Measurements from ENCODE around the gene ATP1B2. TPM values are rescaled to one million over a fixed set of nuclear protein-coding genes. Genes with fewer than 3 reads are reported as not detected.
A peak's percentile ranks its signal among the peaks of the same experiment; 100 is the strongest.

The ATP1B2 gene
- total and polyA plus RNA-seq, 9 of the 15 experiments (the other 6 are each of a cell fraction or from before 2014, with no cell fraction given), result 0.23 to 6.0 (median 0.99) TPM

- no peak for TF ChIP-seq ILF3 (IDR thresholded peaks at IDR 0.05; ENCODE audit: borderline replicate concordance)
- TF ChIP-seq ZNF395 (CRISPR knock-in tag; IDR thresholded peaks at IDR 0.05), result no peak
- TF ChIP-seq ESRRB (CRISPR knock-in tag; IDR thresholded peaks at IDR 0.05; ENCODE audit: borderline replicate concordance), result no peak
- TF ChIP-seq PHF8 (IDR thresholded peaks at IDR 0.05; ENCODE audit: borderline replicate concordance, low read length), result peak; percentile 67
- TF ChIP-seq HNRNPK (IDR thresholded peaks at IDR 0.05; ENCODE audit: low read depth, low read length, poor library complexity, severe bottlenecking), result no peak
- peak; percentile 72 for TF ChIP-seq L3MBTL2 (IDR thresholded peaks at IDR 0.05)
- TF ChIP-seq ZNF384 (IDR thresholded peaks at IDR 0.05; ENCODE audit: low read depth, low read length), result no peak
- no peak for TF ChIP-seq ATF7 (IDR thresholded peaks at IDR 0.05)
- no peak for TF ChIP-seq ZNF589 (CRISPR knock-in tag; IDR thresholded peaks at IDR 0.05; ENCODE audit: low read depth)
- no peak for TF ChIP-seq E4F1 (CRISPR knock-in tag; IDR thresholded peaks at IDR 0.05; ENCODE audit: borderline replicate concordance)
- peak in 1 of 2 experiments; percentile 51; a peak in 1 of 4 replicates for TF ChIP-seq TRIM24 (IDR thresholded peaks at IDR 0.05)
- no peak for TF ChIP-seq ZNF551 (CRISPR knock-in tag; IDR thresholded peaks at IDR 0.05)
- no peak for TF ChIP-seq GATA2 (CRISPR knock-in tag; IDR thresholded peaks at IDR 0.05)
- TF ChIP-seq CXXC5 (CRISPR knock-in tag; IDR thresholded peaks at IDR 0.05), result peak; percentile 86
- TF ChIP-seq HEY1 (CRISPR knock-in tag; IDR thresholded peaks at IDR 0.05; ENCODE audit: borderline replicate concordance), result no peak
- no peak for TF ChIP-seq GTF3C2 (IDR thresholded peaks at IDR 0.05; ENCODE audit: borderline replicate concordance, extremely low read depth, insufficient read length)
- no peak for TF ChIP-seq ZHX1 (conservative IDR thresholded peaks at IDR 0.05; ENCODE audit: low read length)
Measured at GRCh38 chr17:7685533-7686221, 35.0 kb downstream of the ATP1B2 start (continued).
